Testis (tissue), 2 donors: ENCODE measurements around the gene RNF141.

ENCODE experiments used
- CTCF ChIP-seq, 3 experiments: fragments of 450-650 bp in 2 of 3; fragments of 200-600 bp in 1 of 3; sonication (generic) in 1 of 3; IDR thresholded peaks; one replicate each; pipeline ENCODE4 v1.5.1; 2016 to 2019; ENCODE audit warnings: antibody characterized with exemption in 3 of 3, mild to moderate bottlenecking in 2 of 3, moderate library complexity in 1 of 3
- POLR2A ChIP-seq: fragments of 450-650 bp; IDR thresholded peaks from one replicate; pipeline ENCODE4 v1.6.1; 2017; ENCODE audit warnings: antibody characterized with exemption, mild to moderate bottlenecking, moderate library complexity

GRCh38 chr11:10503777-10504480, 37.1 kb downstream of the RNF141 start:
- no peak for TF ChIP-seq CTCF (IDR thresholded peaks at IDR 0.05)
- no peak for TF ChIP-seq POLR2A
